ENCODE data around the gene STING1. TPM values are rescaled to one million over a fixed set of nuclear protein-coding genes. Genes with fewer than 3 reads are reported as not detected.
"Not testable (repeated sequence)": the region's sequence is repeated elsewhere in the genome, so short reads cannot be mapped to it uniquely, and the experiment has no call there.

Gene STING1
- total RNA-seq, 2 experiments from 2014 or later = 136 to 140 TPM

GRCh38 chr5:139523635-139524445 is 41.3 kb upstream of the STING1 start:
- no peaks in the 10 kb centered on the region for H3K36me3 Mint-ChIP-seq (ENCODE audit: low read depth)
- H3K4me3 Mint-ChIP-seq = no peak overlapping the region
- no peak overlapping the region for H3K27ac Mint-ChIP-seq
- no peaks in the 10 kb centered on the region for H3K27me3 Mint-ChIP-seq (ENCODE audit: low read depth)
- CTCF ChIA-PET = interaction anchor here (0.9 kb wide), 1 partner anchor 111 kb away, joined by 3 read pairs; no protein-coding TSS in a partner anchor
- H3K9me3 Mint-ChIP-seq = no peaks in the 10 kb centered on the region
- DNase-seq = no peak
- H3K4me1 Mint-ChIP-seq (ENCODE audit: low read depth) = peaks cover 2% of the 10 kb centered on the region
- intact Hi-C loops (cut with micrococcal nuclease) = no loop called here

DNA sequence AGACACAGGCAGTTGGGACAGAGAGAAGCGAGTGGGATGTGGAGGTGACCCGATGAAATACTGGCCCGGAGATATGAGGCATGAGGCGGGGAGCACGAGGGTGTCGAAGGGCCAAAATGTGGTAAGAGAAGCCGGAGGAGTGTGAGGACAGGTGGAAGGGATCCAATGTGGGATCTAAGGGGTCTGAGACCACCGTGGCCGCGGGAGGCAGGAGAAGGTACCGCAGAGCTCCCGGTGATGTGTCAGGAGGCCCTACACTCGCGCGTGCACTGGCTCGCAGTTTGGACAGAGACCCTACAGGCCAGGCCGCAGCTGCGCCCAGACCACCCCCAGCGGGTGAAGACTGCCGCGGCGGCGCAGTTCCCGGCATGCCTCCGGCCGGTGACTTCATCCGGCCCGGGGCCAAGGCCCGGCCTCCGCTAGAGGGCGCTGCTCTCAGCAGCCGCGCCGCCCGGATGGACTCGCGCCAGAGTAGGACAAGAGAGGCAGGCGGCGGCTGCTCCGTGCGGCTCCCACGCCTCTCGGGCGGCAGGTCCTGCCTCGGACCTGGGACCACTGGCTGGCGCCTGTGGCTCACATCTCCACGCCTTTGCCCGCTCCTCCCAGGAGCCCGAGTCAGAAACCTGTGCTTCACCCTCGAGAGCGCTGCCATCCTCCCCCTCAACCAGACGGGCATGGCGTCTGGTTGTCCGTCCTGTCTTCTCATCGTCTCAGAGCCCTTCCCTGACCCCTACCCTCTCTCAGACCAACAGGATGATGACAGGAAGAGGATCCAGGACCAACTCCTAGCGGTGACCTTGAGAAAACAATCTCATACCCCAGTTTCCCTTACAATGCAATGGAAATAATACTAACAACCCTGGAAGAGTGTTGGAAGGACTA is 35.4 kb upstream of the STING1 start:
- CTCF ChIA-PET = interaction anchor here (0.6 to 12.2 kb wide), 18 partner anchors 13 to 326 kb away, joined by 3 to 326 read pairs (median 4); partner anchors contain the start of genes DNAJC18 and STING1
- H3K36me3 Mint-ChIP-seq (ENCODE audit: low read depth) = no peaks in the 10 kb centered on the region
- H3K27ac Mint-ChIP-seq = peak overlapping the region; percentile 91
- peak; percentile 92 for DNase-seq
- H3K4me3 Mint-ChIP-seq = peak overlapping the region; percentile 92
- no peaks in the 10 kb centered on the region for H3K27me3 Mint-ChIP-seq (ENCODE audit: low read depth)
- peaks cover 26% of the 10 kb centered on the region for H3K4me1 Mint-ChIP-seq (ENCODE audit: low read depth)
- no peaks in the 10 kb centered on the region for H3K9me3 Mint-ChIP-seq
- intact Hi-C loops (cut with micrococcal nuclease) = loop anchor here (1.0 kb wide), 4 partner anchors 43 to 247 kb away; partner anchors contain the start of genes PAIP2 and UBE2D2

DNA sequence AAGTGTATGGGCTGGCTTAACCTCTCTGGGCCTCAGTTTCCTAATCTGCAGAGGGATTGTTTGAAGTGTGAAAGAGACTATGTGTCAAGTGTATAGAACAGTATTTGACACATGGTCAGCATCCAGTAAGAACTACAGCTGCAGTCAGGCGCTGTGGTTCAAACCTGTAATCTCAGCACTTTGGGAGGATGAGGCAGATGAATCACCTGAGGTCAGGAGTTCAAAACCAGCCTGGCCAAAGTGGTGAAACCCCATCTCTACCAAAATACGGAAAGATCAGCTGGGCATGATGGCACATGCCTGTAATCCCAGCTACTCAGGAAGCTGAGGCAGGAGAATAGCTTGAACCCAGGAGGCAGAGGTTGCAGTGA is 31.9 kb upstream of the STING1 start:
- H3K9me3 Mint-ChIP-seq = peaks cover 3% of the 10 kb centered on the region
- no peak overlapping the region for H3K27ac Mint-ChIP-seq
- H3K4me3 Mint-ChIP-seq = no peak overlapping the region
- peaks cover 3% of the 10 kb centered on the region for H3K36me3 Mint-ChIP-seq (ENCODE audit: low read depth)
- no peaks in the 10 kb centered on the region for H3K27me3 Mint-ChIP-seq (ENCODE audit: low read depth)
- CTCF ChIA-PET = interaction anchor here (0.6 to 12.2 kb wide), 16 partner anchors 12 to 251 kb away, joined by 3 to 326 read pairs (median 6); partner anchors contain the start of genes DNAJC18 and STING1
- intact Hi-C loops (cut with micrococcal nuclease) = loop anchor here (5.0 kb wide), 2 partner anchors 42 to 222 kb away; partner anchors contain the start of genes MATR3 and SMIM33
- peaks cover 57% of the 10 kb centered on the region for H3K4me1 Mint-ChIP-seq (ENCODE audit: low read depth)
- peak; percentile 29 for DNase-seq

- Mint-ChIP-seq H3K9me3 (peaks cover 3% of the 10 kb centered on the region), H3K4me3 (no peak overlapping the region), H3K27me3 (ENCODE audit: low read depth) (no peaks in the 10 kb centered on the region), H3K36me3 (ENCODE audit: low read depth) (peaks cover 3% of the 10 kb centered on the region), H3K4me1 (ENCODE audit: low read depth) (peaks cover 59% of the 10 kb centered on the region), H3K27ac (no peak overlapping the region)
- DNase-seq = no peak
- intact Hi-C loops (cut with micrococcal nuclease) = loop anchor here (1.0 to 5.0 kb wide), 6 partner anchors 33 to 222 kb away; partner anchors contain the start of genes MATR3 and SMIM33
- CTCF ChIA-PET = interaction anchor here (0.6 to 12.2 kb wide), 21 partner anchors 11 to 252 kb away, joined by 3 to 326 read pairs (median 6); partner anchors contain the start of genes DNAJC18 and STING1
Observed at GRCh38 chr5:139513852-139514485, 31.4 kb upstream of the STING1 start.

DNA sequence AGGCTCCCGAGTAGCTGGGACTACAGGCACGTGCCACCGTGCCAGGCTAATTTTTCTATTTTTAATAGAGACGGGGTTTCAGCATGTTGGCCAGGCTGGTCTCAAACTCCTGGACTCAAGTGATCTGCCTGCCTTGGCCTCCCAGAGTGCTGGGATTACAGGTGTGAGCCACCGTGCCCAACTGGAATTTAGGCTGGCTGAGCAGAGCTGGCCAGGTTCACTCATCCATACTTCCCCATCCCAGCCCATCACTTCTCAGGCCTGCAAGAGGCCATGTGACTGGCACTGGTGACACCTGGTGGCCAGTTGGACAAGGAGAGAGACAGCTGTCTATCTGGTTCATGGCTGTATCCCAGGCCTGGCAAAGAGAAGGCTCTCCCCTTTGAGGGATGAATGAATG is 30.9 kb upstream of the STING1 start:
- not testable (repeated sequence) for H3K27me3 Mint-ChIP-seq (ENCODE audit: low read depth); H3K9me3 Mint-ChIP-seq; H3K36me3 Mint-ChIP-seq (ENCODE audit: low read depth); H3K4me3 Mint-ChIP-seq; H3K27ac Mint-ChIP-seq
- peaks cover 59% of the 10 kb centered on the region for H3K4me1 Mint-ChIP-seq (ENCODE audit: low read depth)
- DNase-seq = peak; percentile 92
- CTCF ChIA-PET = interaction anchor here (0.7 to 12.2 kb wide), 23 partner anchors 10 to 1250 kb away, joined by 3 to 326 read pairs (median 6); partner anchors contain the start of genes DNAJC18, PROB1 and STING1
- intact Hi-C loops (cut with micrococcal nuclease) = loop anchor here (1.0 to 5.0 kb wide), 6 partner anchors 32 to 221 kb away; partner anchors contain the start of genes MATR3 and SMIM33

DNA sequence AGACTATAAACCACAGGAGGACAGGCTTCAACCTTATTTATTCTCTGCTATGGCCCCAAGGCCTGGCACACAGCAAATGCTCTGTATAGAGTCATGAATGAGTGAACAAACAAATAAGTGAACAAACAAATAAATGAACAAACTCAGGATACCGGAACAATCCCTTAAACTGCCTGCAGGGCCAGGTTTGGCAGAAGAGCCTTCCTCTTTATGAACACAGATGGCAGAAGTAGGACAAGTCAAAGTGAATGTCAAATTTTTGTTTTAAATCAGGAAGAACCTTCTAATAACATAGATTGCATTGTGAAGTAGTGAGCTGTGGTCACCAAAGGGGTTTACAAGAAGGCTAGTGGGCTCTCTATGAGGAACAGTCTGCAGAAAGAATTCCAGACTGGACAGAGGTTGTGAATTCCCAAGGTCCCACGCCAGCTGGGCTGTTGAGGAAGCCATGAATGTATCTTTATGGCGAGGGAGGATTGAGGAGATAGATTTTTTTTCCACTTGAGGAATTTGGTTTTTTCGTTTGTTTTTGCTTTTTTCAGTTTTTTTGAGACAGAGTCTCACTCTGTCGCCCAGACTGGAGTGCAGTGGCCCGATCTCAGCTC is 30.3 kb upstream of the STING1 start:
- Mint-ChIP-seq H3K27ac (no peak overlapping the region), H3K27me3 (ENCODE audit: low read depth) (no peaks in the 10 kb centered on the region), H3K4me3 (no peak overlapping the region), H3K4me1 (ENCODE audit: low read depth) (peaks cover 60% of the 10 kb centered on the region), H3K9me3 (peaks cover 3% of the 10 kb centered on the region), H3K36me3 (ENCODE audit: low read depth) (peaks cover 3% of the 10 kb centered on the region)
- CTCF ChIA-PET = interaction anchor here (0.7 to 12.2 kb wide), 25 partner anchors 10 to 1250 kb away, joined by 3 to 326 read pairs (median 5); partner anchors contain the start of genes DNAJC18, PROB1 and STING1
- DNase-seq = no peak
- intact Hi-C loops (cut with micrococcal nuclease) = loop anchor here (1.0 to 5.0 kb wide), 6 partner anchors 32 to 221 kb away; partner anchors contain the start of genes MATR3 and SMIM33

DNA sequence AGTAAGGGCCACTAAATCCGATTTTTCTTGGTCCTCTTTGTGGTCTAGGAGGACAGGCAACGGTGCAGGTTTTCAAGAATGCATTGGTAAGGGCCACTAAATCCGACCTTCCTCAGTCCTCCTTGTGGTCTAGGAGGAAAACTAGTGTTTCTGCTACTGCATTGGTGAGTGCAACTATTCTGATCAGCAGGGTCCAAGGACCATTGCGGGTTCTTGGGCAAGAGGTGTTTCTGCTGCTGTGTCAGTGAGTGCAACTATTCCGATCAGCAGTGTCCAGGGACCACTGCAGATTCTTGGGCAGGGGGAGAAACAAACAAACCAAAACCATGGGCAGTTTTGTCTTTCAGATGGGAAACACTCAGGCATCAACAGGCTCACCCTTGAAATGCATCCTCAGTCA is 22.2 kb upstream of the STING1 start:
- H3K27me3 Mint-ChIP-seq (ENCODE audit: low read depth); H3K9me3 Mint-ChIP-seq; intact Hi-C loops (cut with micrococcal nuclease); H3K36me3 Mint-ChIP-seq (ENCODE audit: low read depth); H3K4me3 Mint-ChIP-seq; DNase-seq; H3K27ac Mint-ChIP-seq: not testable (repeated sequence)
- CTCF ChIA-PET = interaction anchor here (1.3 kb wide), 1 partner anchor 13 kb away, joined by 3 read pairs; no protein-coding TSS in a partner anchor
- peaks cover 13% of the 10 kb centered on the region for H3K4me1 Mint-ChIP-seq (ENCODE audit: low read depth)

GRCh38 chr5:139503879-139504278 is 21.3 kb upstream of the STING1 start:
- H3K27me3 Mint-ChIP-seq (ENCODE audit: low read depth); H3K36me3 Mint-ChIP-seq (ENCODE audit: low read depth); H3K27ac Mint-ChIP-seq; DNase-seq; H3K9me3 Mint-ChIP-seq; H3K4me3 Mint-ChIP-seq; intact Hi-C loops (cut with micrococcal nuclease); H3K4me1 Mint-ChIP-seq (ENCODE audit: low read depth); CTCF ChIA-PET: not testable (repeated sequence)

GRCh38 chr5:139503036-139503817 is 20.7 kb upstream of the STING1 start:
- CTCF ChIA-PET = interaction anchor here (0.6 to 1.1 kb wide), 2 partner anchors 10 to 167 kb away, joined by 3 read pairs; no protein-coding TSS in a partner anchor
- not testable (repeated sequence) for H3K27ac Mint-ChIP-seq

GRCh38 chr5:139501381-139501780 is 18.8 kb upstream of the STING1 start:
- H3K27me3 Mint-ChIP-seq (ENCODE audit: low read depth) = no peaks in the 10 kb centered on the region
- no peaks in the 10 kb centered on the region for H3K36me3 Mint-ChIP-seq (ENCODE audit: low read depth)
- no peak overlapping the region for H3K27ac Mint-ChIP-seq
- CTCF ChIA-PET = no interaction called here
- no peak overlapping the region for H3K4me3 Mint-ChIP-seq
- DNase-seq = no peak
- no peaks in the 10 kb centered on the region for H3K4me1 Mint-ChIP-seq (ENCODE audit: low read depth)
- intact Hi-C loops (cut with micrococcal nuclease) = no loop called here
- H3K9me3 Mint-ChIP-seq = no peaks in the 10 kb centered on the region

More at GRCh38 chr5:139503036-139503817, 20.7 kb upstream of the STING1 start:
- H3K9me3 Mint-ChIP-seq; DNase-seq; intact Hi-C loops (cut with micrococcal nuclease); H3K4me3 Mint-ChIP-seq; H3K4me1 Mint-ChIP-seq (ENCODE audit: low read depth); H3K36me3 Mint-ChIP-seq (ENCODE audit: low read depth); H3K27me3 Mint-ChIP-seq (ENCODE audit: low read depth): not testable (repeated sequence)
